Loucy (cell line): ENCODE measurements around the gene CLCNKA.

ENCODE experiments used
- CTCF ChIP-seq: fragments of 200-600 bp; sonication (generic); conservative IDR thresholded peaks from 2 replicates; pipeline ENCODE4 v1.5.1; 2014; ENCODE audit warnings: mild to moderate bottlenecking, antibody characterized with exemption, low read length
- EZH2phosphoT487 ChIP-seq: fragments of 200-600 bp; IDR thresholded peaks from 2 replicates; pipeline ENCODE4 v1.6.1; 2018; ENCODE audit warnings: antibody characterized with exemption, mild to moderate bottlenecking, moderate library complexity, borderline replicate concordance

GRCh38 chr1:16082283-16083038 is 60.6 kb downstream of the CLCNKA start:
- TF ChIP-seq EZH2phosphoT487 (no peak), CTCF (peak; percentile 94)
